ENCODE results near the gene PPP3R2.

Gene PPP3R2

GRCh38 chr9:101594796-101595195 lies at the start of gene PPP3R2:
PPP3R2 (minus strand) TSS chr9:101594969; CDS start chr9:101594921, 48 bp downstream.
- no peak within 1 kb of the TSS for H3K4me3 ChIP-seq (ENCODE audit: low read depth, low read length)
- DNase-seq (ENCODE audit: low read depth): no peak

DNA sequence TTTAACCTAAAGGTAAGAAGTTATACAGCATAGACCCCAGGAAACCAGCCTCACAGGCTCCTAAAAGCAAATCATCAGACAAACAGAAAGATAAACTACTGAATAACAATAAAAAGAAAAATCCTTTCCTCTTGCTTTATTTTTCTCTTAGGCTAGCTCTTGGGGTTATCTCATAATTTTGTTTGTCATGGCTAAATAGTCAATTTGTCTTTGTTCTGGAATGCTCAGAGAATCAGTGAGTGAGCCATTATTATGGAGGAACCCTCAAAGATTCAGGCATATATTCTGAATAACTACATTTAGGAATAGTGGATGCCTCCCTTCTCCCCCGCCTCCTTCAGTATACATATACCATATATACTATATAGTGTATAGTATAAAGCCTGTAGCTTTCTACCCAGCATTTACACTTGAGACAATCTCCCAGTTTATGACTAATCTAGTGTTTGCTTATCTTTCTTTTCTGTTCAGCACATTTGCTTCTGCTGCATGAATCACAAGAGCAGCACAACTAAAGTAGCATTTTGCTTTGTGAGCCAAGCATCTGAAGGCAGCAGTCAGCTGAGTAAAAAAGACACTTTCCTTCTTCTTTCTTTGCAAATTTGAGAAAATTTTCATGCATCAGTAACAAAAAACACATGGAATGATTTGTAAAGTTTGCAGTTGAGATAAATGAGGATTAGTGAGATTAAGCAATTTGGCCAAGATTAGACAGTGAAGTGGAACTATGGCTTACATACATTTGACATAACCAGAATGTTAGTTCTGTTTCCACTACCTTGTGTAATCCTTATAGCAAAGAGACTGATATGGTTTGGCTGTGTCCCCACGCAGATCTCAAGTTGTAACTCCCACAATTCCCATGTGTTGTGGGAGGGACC lies 45.3 kb upstream of the PPP3R2 start:
- no peak overlapping the region for H3K4me3 ChIP-seq (ENCODE audit: low read depth, low read length)
- no peak for DNase-seq (ENCODE audit: low read depth)

DNA sequence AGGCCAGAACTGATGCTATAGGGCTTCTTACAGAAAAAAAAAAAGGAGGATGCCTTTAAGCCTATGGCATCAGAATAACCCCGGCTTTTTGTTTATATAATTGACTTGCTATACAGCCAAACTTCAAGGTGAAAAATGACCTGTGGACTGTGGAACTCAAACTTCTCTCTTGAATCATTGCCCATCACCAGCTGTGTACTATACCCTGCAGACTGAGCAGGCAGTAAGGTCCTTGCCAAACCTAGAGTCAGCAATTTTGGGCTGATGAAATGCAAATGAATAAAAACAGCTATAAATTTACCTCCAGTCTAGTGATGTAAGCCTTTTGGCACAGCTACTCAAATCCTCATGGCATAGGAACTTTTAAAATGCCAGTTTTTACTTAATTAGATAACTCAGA lies 44.5 kb upstream of the PPP3R2 start:
- no peak for DNase-seq (ENCODE audit: low read depth)
- no peak overlapping the region for H3K4me3 ChIP-seq (ENCODE audit: low read depth, low read length)

DNA sequence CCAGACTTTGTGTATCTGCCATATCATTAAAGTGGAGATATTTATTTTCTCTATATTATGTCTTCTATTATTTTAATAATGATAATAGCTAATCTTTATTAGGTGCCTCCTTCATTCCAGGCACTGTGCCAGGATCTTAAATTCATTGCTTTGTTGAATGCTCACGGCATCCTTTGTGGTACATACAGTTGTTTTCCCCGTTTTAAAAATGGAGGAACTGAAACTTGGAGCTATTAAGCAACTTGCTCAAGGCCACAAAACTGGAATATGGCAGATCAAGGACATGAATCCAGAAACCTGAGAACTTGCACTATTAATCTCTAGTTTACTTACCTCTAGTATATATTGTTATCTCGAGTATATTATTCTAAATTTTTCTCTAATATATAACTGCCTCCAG lies 41.5 kb upstream of the PPP3R2 start:
- no peak for DNase-seq (ENCODE audit: low read depth)
- no peak overlapping the region for H3K4me3 ChIP-seq (ENCODE audit: low read depth, low read length)

DNA sequence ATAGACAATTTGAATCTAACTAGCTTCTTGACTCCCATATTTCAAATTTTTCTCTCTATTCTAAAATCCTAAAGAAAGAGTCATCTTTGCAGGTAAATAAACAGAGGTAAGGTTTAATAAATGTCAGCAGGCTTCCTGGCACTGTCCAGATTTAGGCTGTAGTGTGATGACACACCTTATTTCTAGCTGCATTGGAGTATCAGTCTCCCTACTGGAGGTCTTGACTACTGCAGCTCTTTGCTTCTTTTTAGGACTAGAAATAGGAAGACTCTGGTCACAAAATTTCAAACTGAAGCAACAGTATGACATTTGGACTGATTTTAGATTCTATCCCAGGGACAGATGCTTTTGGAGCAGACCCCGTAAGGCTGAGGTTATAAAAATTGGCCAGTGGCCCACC lies 40.7 kb upstream of the PPP3R2 start:
- no peak overlapping the region for H3K4me3 ChIP-seq (ENCODE audit: low read depth, low read length)
- DNase-seq (ENCODE audit: low read depth): no peak

GRCh38 chr9:101634741-101635409 lies 40.1 kb upstream of the PPP3R2 start:
- no peak for DNase-seq (ENCODE audit: low read depth)
- no peak overlapping the region for H3K4me3 ChIP-seq (ENCODE audit: low read depth, low read length)

DNA sequence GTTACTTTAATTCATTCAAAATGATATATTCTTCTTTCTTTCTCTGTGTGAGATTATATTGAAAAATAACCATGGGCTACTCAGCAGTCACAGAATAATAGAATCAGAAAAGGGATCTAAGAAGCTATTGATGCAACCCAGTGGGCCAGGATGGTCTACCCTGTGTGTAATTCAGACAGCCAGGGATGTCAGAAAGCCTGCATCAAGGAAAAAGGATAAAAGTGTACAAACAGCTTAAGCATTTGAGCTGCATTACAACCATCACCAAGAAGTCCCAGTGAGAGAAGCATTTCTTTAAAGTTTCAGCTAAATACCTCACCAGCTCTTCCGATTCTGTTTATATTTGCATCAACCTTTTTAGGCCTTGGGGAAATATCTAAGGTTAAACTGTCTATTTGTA lies 37.8 kb upstream of the PPP3R2 start:
- H3K4me3 ChIP-seq (ENCODE audit: low read depth, low read length): no peak overlapping the region
- DNase-seq (ENCODE audit: low read depth): no peak

DNA sequence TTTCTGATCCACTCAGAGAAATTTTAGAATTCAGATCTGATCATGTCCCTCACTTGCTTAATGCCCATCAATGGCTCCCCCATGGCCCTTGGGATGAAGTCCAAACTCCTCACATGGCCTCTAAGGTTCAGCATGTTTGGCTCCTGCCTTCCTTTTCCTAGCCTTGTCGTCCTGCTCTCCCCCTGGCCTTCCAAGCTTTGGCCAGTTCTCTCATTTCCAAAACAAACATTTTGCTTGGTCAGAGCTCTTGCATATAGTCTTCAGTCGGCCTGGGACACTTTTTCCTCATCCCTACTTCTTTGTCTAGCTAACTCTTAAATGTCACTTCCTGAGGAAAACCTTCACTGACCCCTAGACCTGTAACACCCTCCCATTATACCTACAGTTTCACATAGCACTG lies 37.1 kb upstream of the PPP3R2 start:
- H3K4me3 ChIP-seq (ENCODE audit: low read depth, low read length): no peak overlapping the region
- no peak for DNase-seq (ENCODE audit: low read depth)

DNA sequence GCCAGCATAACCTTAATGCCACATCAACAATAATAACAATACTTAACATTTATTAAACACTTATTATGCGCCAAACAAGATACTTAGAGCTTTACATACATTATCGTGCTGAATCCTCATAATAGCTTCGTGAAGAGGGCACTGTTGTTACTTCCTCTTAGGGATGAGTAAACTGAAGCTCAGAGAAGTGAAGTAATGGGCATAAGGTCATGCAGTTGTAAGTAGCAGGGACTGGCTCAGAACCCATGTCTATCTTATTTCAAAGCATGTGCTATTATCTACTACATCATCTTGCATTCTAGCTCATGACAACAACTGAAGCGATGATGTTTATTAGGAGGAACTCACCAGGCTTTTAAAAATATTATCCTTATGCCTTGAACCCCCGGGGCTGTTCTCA lies 34.9 kb upstream of the PPP3R2 start:
- no peak overlapping the region for H3K4me3 ChIP-seq (ENCODE audit: low read depth, low read length)

DNA sequence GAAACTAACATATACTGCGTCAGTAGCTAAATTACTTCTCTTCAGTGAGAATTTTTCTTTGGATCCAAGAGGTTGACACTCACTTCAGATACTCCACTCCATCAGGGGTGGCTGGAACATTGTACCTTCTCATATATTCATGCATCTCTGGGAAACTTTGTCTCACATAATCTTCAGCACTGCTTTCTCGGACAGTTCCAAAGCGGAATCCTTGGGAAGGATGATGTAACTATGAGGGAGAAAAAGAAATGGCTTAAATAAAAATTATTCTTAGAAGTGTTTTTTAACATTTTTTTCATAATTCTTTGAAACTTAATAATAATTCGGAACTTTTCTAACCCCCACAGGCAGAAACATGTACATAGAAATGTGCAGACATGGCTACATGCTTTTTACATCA lies 33.4 kb upstream of the PPP3R2 start:
- no peak overlapping the region for H3K4me3 ChIP-seq (ENCODE audit: low read depth, low read length)
- DNase-seq (ENCODE audit: low read depth): no peak

More for the DNA sequence above, 34.9 kb upstream of the PPP3R2 start:
- DNase-seq (ENCODE audit: low read depth): no peak

- DNase-seq (ENCODE audit: low read depth): no peak
- no peak overlapping the region for H3K4me3 ChIP-seq (ENCODE audit: low read depth, low read length)
These were observed 31.5 kb upstream of the PPP3R2 start for GRCh38 chr9:101626295-101626694.

DNA sequence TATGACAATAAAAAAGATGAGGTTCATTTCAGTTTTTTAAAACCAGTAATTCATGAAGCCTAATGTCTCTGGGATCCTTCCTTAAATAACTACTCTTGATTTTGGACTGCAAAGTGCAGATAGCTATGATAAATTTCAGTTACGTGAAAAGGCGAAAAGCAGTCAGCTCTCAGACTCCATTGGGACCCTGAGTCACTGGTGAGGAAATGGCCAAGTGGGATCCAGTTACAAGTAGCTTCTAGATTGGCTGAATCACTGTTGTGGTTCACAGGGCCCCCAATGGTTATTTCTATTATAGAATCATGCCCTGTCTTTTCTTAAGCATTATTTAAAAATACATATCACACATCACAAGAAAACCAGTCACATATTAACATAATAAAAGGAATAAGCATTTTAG lies 31.1 kb upstream of the PPP3R2 start:
- peak; percentile 54 for DNase-seq (ENCODE audit: low read depth)
- no peak overlapping the region for H3K4me3 ChIP-seq (ENCODE audit: low read depth, low read length)

DNA sequence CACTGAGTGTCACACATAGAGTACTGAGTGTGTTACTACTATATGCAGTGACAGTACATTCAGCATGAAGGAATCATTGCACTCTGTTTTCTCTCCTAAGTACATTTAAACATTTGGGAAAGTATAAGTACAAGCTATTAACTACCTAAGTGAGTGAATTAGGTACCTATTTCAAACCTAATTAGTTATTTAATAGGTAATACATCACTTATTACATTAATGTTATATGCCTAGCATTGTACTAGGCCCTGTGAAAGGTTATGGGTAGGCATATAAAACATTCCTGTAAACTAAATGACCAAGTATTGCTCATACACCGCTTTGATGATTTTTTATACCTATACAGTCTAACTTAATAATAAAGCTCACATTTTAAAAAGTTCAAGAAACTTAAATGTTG lies 25.7 kb upstream of the PPP3R2 start:
- no peak overlapping the region for H3K4me3 ChIP-seq (ENCODE audit: low read depth, low read length)

DNA sequence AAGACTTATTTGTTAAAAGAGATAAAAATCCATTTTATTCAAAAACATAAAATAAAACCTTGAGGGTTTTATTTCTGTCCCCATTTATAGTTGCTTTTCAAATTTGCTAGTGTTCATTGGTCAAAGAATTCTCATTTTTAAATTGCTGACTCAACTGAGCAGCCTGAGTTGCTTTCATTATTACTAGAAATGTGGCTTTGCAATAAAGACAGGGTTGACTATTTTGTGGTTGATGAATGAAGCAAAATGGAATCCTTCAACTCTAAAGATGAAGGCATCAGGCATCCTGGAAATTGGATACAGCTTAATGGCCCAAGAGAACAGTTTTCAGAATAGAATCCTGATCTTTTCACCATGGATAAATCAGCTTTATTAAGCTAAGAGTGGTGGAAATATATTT lies 23.9 kb upstream of the PPP3R2 start:
- DNase-seq (ENCODE audit: low read depth): no peak
- H3K4me3 ChIP-seq (ENCODE audit: low read depth, low read length): no peak overlapping the region

More for the DNA sequence above, 25.7 kb upstream of the PPP3R2 start:
- no peak for DNase-seq (ENCODE audit: low read depth)

DNA sequence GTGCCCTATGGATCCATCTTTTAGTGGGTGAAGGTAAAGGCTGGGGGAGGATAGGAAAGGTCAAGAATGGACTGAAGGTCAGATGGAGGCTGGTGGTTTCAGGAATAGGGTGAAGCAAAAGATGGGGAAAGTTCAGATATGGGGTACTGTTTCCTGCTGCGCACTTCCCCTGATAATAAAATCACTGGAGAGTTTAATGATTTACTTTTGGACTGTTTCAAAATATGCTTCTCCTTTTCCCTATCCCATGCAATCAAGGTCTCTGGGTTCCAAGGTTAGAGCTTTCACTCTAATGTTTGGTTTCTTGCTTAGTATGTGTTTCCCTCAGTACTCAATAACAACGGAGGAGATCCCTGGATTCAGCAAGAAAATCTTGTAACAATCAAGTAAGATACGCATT lies 10.8 kb upstream of the PPP3R2 start:
- DNase-seq (ENCODE audit: low read depth): no peak
- H3K4me3 ChIP-seq (ENCODE audit: low read depth, low read length): no peak overlapping the region

- no peak for DNase-seq (ENCODE audit: low read depth)
- no peak overlapping the region for H3K4me3 ChIP-seq (ENCODE audit: low read depth, low read length)
These were observed 9.5 kb upstream of the PPP3R2 start for GRCh38 chr9:101604296-101604695.

- no peak overlapping the region for H3K4me3 ChIP-seq (ENCODE audit: low read depth, low read length)
- no peak for DNase-seq (ENCODE audit: low read depth)
These were observed 7.4 kb upstream of the PPP3R2 start for GRCh38 chr9:101601904-101602765.

- no peak for DNase-seq (ENCODE audit: low read depth)
- no peak overlapping the region for H3K4me3 ChIP-seq (ENCODE audit: low read depth, low read length)
These were observed 1.4 kb downstream of the PPP3R2 start for GRCh38 chr9:101593345-101593744.

- no peak overlapping the region for H3K4me3 ChIP-seq (ENCODE audit: low read depth, low read length)
- DNase-seq (ENCODE audit: low read depth): no peak
These were observed 2.0 kb downstream of the PPP3R2 start for GRCh38 chr9:101592788-101593187.

Measured in skeletal muscle cell (primary cell).